SU-DHL-6 (cell line): ENCODE results near the gene NMNAT2.

Source experiments
- H2AFZ ChIP-seq: fragments of 200-600 bp; sonication (generic); 2 replicates; pipeline ENCODE4 v1.6.1; 2014; ENCODE audit warnings: low read depth, mild to moderate bottlenecking, moderate library complexity, mixed read lengths, antibody characterized with exemption, low read length; ENCODE audit not compliant: severe bottlenecking
- H3F3A ChIP-seq: fragments of 200-600 bp; shearing (Covaris generic); 2 replicates; pipeline ENCODE4 v1.6.0; 2016; ENCODE audit warnings: antibody characterized with exemption, mild to moderate bottlenecking; ENCODE audit not compliant: insufficient read depth
- H3K27ac ChIP-seq: fragments of 200-600 bp; sonication (generic); 2 replicates; pipeline ENCODE4 v1.5.1; 2016; ENCODE audit warnings: low read depth, mild to moderate bottlenecking, low read length, moderate library complexity, mixed read lengths
- H3K27me3 ChIP-seq: fragments of 200-600 bp; sonication (generic), shearing (Covaris generic); 2 replicates; pipeline ENCODE4 v1.6.0; 2014; ENCODE audit warnings: mild to moderate bottlenecking, low read length
- H3K36me3 ChIP-seq: fragments of 200-600 bp; sonication (generic); 2 replicates; pipeline ENCODE4 v1.6.1; 2014; ENCODE audit warnings: mild to moderate bottlenecking, low read length, mixed read lengths
- H3K4me2 ChIP-seq: fragments of 300-600, 200-600 bp; shearing (Covaris generic), sonication (generic); 2 replicates; pipeline ENCODE4 v1.6.0; 2014; ENCODE audit warnings: low read length, low read depth, mild to moderate bottlenecking; ENCODE audit not compliant: poor library complexity, severe bottlenecking
- H3K4me3 ChIP-seq: fragments of 200-600 bp; sonication (generic); 2 replicates; pipeline ENCODE4 v1.5.1; 2014; ENCODE audit warnings: antibody characterized with exemption, low read length, mild to moderate bottlenecking, mixed read lengths; ENCODE audit not compliant: insufficient read depth, poor library complexity, severe bottlenecking
- H3K79me2 ChIP-seq: fragments of 200-600 bp; sonication (generic); 2 replicates; pipeline ENCODE4 v1.6.1; 2014; ENCODE audit warnings: mild to moderate bottlenecking, low read length, moderate library complexity; ENCODE audit not compliant: insufficient read depth
- H3K9ac ChIP-seq: fragments of 200-600 bp; sonication (generic); 2 replicates; pipeline ENCODE4 v1.7.0; 2014; ENCODE audit warnings: mild to moderate bottlenecking, low read length
- H3K9me2 ChIP-seq: fragments of 200-600 bp; sonication (generic); replicated peaks from 2 replicates; pipeline ENCODE4 v1.6.1; 2014; ENCODE audit warnings: low read length; ENCODE audit not compliant: insufficient read depth
- H3K9me3 ChIP-seq: fragments of 200-600 bp; sonication (generic); 2 replicates; pipeline ENCODE4 v1.6.1; 2014; ENCODE audit warnings: low read length, mixed read lengths; ENCODE audit not compliant: insufficient read depth
- H4K20me1 ChIP-seq: fragments of 200-600 bp; sonication (generic); 2 replicates; pipeline ENCODE4 v1.6.1; 2014; ENCODE audit warnings: low read depth, mild to moderate bottlenecking, antibody characterized with exemption, low read length, moderate library complexity, mixed read lengths
- EZH2phosphoT487 ChIP-seq: fragments of 200-600 bp; sonication (generic), shearing (Covaris generic); conservative IDR thresholded peaks from 2 replicates; pipeline ENCODE4 v1.6.1; 2018; ENCODE audit warnings: mild to moderate bottlenecking, antibody characterized with exemption, low read length, moderate library complexity, mixed read lengths
- TF ChIP-seq, protein P1 (sequence below): fragments of 200-600 bp; sonication (generic); IDR thresholded peaks from one replicate; pipeline ENCODE4 v1.5.1; 2017; ENCODE audit warnings: antibody characterized with exemption, mild to moderate bottlenecking, low read length, moderate library complexity; ENCODE audit not compliant: insufficient read depth, poor library complexity, severe bottlenecking

NMNAT2 gene

GRCh38 chr1:183385340-183386144 is 32.6 kb downstream of the NMNAT2 start:
- Histone ChIP-seq H3F3A (no peaks in the 10 kb centered on the region), H3K27me3 (no peaks in the 10 kb centered on the region), H3K27ac (no peak overlapping the region), H3K9me3 (no peaks in the 10 kb centered on the region), H3K9me2 (no peaks in the 10 kb centered on the region), H3K36me3 (no peaks in the 10 kb centered on the region), H3K9ac (no peak overlapping the region), H3K4me2 (no peak overlapping the region), H3K4me3 (no peak overlapping the region), H4K20me1 (no peaks in the 10 kb centered on the region), H3K79me2 (no peaks in the 10 kb centered on the region), H2AFZ (no peak overlapping the region)
- TF ChIP-seq, protein P1, sequence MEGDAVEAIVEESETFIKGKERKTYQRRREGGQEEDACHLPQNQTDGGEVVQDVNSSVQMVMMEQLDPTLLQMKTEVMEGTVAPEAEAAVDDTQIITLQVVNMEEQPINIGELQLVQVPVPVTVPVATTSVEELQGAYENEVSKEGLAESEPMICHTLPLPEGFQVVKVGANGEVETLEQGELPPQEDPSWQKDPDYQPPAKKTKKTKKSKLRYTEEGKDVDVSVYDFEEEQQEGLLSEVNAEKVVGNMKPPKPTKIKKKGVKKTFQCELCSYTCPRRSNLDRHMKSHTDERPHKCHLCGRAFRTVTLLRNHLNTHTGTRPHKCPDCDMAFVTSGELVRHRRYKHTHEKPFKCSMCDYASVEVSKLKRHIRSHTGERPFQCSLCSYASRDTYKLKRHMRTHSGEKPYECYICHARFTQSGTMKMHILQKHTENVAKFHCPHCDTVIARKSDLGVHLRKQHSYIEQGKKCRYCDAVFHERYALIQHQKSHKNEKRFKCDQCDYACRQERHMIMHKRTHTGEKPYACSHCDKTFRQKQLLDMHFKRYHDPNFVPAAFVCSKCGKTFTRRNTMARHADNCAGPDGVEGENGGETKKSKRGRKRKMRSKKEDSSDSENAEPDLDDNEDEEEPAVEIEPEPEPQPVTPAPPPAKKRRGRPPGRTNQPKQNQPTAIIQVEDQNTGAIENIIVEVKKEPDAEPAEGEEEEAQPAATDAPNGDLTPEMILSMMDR = no peak
- TF ChIP-seq EZH2phosphoT487 = no peak

DNA sequence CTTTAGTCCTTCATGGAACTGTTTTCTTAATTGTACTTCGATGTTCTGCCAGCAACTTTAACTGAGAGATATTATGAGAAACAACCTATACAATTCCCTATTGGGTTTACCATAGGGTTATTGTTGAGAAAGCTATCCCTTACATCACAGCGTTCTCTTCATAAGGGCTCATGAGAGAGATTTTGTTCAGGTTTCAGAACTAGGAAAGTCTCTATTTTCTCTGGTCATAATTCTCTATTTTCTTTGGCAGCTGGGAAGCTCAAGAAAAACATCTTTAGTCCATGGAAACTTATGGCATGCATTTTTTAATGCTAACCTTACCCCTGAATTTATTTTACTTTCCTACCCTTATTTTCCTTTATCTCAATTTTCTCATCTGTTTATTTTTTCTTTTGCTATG is 38.2 kb downstream of the NMNAT2 start:
- Histone ChIP-seq H3K27ac (no peak overlapping the region), H3K9me2 (no peaks in the 10 kb centered on the region), H3K4me3 (no peak overlapping the region), H3K79me2 (no peaks in the 10 kb centered on the region), H4K20me1 (no peaks in the 10 kb centered on the region), H3K9me3 (no peaks in the 10 kb centered on the region), H3K36me3 (no peaks in the 10 kb centered on the region), H3F3A (no peaks in the 10 kb centered on the region), H2AFZ (no peak overlapping the region), H3K27me3 (no peaks in the 10 kb centered on the region), H3K9ac (no peak overlapping the region), H3K4me2 (no peak overlapping the region)
- TF ChIP-seq EZH2phosphoT487 = no peak
- TF ChIP-seq, protein P1 = no peak

DNA sequence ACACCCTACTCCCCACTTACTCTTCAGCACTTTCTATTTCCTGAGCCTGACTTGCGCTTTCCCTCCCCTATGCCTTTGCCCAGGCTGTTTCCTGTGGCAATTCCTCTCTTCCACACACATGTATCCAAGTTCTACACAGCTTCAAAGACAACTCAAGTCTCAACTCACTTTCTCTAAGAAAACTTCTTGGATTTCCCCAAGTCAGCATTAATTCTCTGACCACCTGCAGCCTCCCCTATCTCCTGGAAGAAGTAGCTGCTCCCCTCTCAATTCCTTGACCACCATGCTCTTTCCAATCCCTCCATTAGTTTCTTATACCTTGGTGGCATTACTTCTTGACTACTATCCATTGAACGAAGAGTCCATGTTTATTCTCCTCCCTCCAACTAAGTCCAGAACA is 42.8 kb downstream of the NMNAT2 start:
- Histone ChIP-seq H3K9me2 (no peaks in the 10 kb centered on the region), H2AFZ (no peak overlapping the region), H3F3A (no peaks in the 10 kb centered on the region), H3K27me3 (no peaks in the 10 kb centered on the region), H3K27ac (no peak overlapping the region), H3K9me3 (no peaks in the 10 kb centered on the region), H3K9ac (no peak overlapping the region), H3K4me3 (no peak overlapping the region), H4K20me1 (no peaks in the 10 kb centered on the region), H3K4me2 (no peak overlapping the region), H3K79me2 (no peaks in the 10 kb centered on the region), H3K36me3 (no peaks in the 10 kb centered on the region)
- TF ChIP-seq, protein P1 = no peak
- TF ChIP-seq EZH2phosphoT487 = no peak
